HG02798 (cell line): ENCODE measurements around the gene CHRM2.

Experiments
- ATAC-seq: cut with Tn5 transposase; IDR thresholded peaks from one replicate; pipeline ENCODE4 v1.9.1; 2021; ENCODE audit warnings: mild to moderate bottlenecking; ENCODE audit not compliant: unreplicated experiment, poor library complexity

CHRM2 gene

GRCh38 chr7:136891850-136892249 lies 23.4 kb downstream of the CHRM2 start:
- ATAC-seq, result no peak

- ATAC-seq, result no peak
These were observed 26.3 kb downstream of the CHRM2 start for GRCh38 chr7:136894789-136895188.

- no peak for ATAC-seq
These were observed 29.2 kb downstream of the CHRM2 start for GRCh38 chr7:136897676-136898075.

GRCh38 chr7:136900005-136900404 lies 31.6 kb downstream of the CHRM2 start:
- ATAC-seq, result no peak

GRCh38 chr7:136910771-136911170 lies 42.3 kb downstream of the CHRM2 start:
- ATAC-seq, result no peak

- ATAC-seq, result no peak
These were observed 42.9 kb downstream of the CHRM2 start for GRCh38 chr7:136911344-136911743.

- no peak for ATAC-seq
These were observed 43.9 kb downstream of the CHRM2 start for GRCh38 chr7:136912339-136912738.

GRCh38 chr7:136914016-136914415 lies 45.6 kb downstream of the CHRM2 start:
- ATAC-seq, result no peak

- no peak for ATAC-seq
These were observed 51.4 kb downstream of the CHRM2 start for GRCh38 chr7:136919820-136920219.

- ATAC-seq, result no peak
These were observed 54.7 kb downstream of the CHRM2 start for GRCh38 chr7:136923111-136923667.

GRCh38 chr7:136925044-136925443 lies 56.6 kb downstream of the CHRM2 start:
- no peak for ATAC-seq

GRCh38 chr7:136925556-136925955 lies 57.1 kb downstream of the CHRM2 start:
- no peak for ATAC-seq

- no peak for ATAC-seq
These were observed 62.9 kb downstream of the CHRM2 start for GRCh38 chr7:136931169-136931867.

GRCh38 chr7:136937436-136937835 lies 69.0 kb downstream of the CHRM2 start:
- ATAC-seq, result no peak

- ATAC-seq, result no peak
These were observed 70.0 kb downstream of the CHRM2 start for GRCh38 chr7:136938476-136938875.

- ATAC-seq, result no peak
These were observed 71.7 kb downstream of the CHRM2 start for GRCh38 chr7:136940122-136940521.

GRCh38 chr7:136940917-136941316 lies 72.5 kb downstream of the CHRM2 start:
- ATAC-seq, result no peak

GRCh38 chr7:136941816-136942215 lies 73.4 kb downstream of the CHRM2 start:
- ATAC-seq, result no peak

- no peak for ATAC-seq
These were observed 73.9 kb downstream of the CHRM2 start for GRCh38 chr7:136942401-136942800.

GRCh38 chr7:136942994-136943393 lies 74.5 kb downstream of the CHRM2 start:
- no peak for ATAC-seq

GRCh38 chr7:136947347-136947746 lies 78.9 kb downstream of the CHRM2 start:
- no peak for ATAC-seq

- ATAC-seq, result no peak
These were observed 81.9 kb downstream of the CHRM2 start for GRCh38 chr7:136950331-136950730.
